NCI-H187 (cell line): ENCODE data around the gene KLK13.
A peak's percentile ranks its signal among the peaks of the same experiment; 100 is the strongest.

Source experiments
- DNase-seq, 2 experiments: peaks; one replicate each; lab custom pipeline; 2025; lab: John Stamatoyannopoulos, UW

KLK13 gene

GRCh38 chr19:51019544-51019925, 45.4 kb downstream of the KLK13 start, which contains the start of gene KLK10:
Gene KLK10 (minus strand): TSS chr19:51019709. CDS start chr19:51019130, 579 bp downstream.
- no peak for DNase-seq

DNA sequence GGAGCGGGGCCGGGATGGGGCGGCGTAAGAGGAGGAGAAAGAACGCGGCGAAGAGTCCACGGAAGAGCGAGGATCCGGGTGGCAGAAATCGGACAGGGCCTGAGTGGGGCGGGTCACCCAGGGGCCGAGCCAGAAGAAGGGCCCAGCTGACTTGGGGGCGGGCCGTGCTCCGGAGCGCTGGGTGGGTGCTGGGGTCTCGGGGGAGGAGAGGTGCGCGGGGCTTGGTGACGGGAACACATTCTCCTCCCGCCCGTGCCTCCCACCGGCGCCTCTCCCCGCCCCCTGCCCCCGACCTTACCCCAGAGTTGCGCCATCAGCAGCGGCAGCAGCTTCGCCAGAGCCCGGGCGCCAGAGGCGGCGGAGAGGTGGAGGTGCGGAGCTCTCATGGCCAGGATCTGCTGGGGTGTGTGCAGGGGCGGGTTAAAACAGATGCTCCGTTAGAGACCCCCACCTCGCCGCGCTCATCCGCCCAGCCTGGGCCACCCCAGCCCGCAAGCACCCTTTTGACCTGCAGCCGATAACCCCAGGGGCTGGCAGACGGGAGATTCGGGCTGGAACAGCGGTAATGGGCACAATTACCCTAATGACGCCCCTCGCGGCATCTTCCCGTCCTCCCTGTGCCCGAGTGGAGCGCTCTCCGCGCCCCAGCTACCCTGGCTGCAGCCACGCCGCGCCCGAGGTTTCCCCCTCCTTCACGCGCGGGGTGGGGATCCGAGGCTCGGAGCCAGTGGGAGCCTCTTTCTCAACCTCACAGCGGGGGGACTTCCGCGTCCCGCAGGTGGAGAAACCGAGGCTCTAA, 45.9 kb downstream of the KLK13 start:
- no peak for DNase-seq

- DNase-seq, result peak; percentile 47 to 69
Measured at GRCh38 chr19:51016798-51017683, 47.9 kb downstream of the KLK13 start.

DNA sequence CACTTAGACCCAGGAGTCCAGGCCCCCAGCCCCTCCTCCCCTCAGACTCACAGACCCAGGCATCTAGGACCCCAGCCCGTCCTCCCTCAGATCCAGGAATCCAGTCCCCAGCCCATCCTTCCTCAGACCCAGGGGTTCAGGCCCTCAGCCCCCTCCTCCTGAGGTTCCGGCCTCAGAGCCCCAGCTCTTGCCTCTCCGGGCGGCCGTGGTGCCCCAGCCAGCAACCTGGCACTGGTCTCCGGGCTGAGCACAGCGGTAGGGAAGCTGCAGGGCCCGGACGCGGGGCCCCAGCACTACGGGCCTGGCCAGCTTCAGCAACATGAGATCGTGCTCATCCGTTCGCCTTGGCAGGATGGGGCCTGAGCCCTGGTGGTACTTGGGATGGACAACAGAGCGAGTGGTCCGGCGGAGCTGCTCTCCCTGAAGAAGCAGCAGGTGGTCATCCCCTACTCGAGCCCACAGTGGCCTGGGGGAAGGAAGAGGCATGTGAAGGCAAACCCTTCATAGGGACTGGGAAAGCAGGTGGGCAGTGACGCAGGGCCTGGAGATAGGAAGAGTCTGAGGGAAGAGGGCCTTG, 49.1 kb downstream of the KLK13 start:
- DNase-seq, result no peak

- no peak for DNase-seq
Measured at GRCh38 chr19:51014242-51014641, 50.6 kb downstream of the KLK13 start.

DNA sequence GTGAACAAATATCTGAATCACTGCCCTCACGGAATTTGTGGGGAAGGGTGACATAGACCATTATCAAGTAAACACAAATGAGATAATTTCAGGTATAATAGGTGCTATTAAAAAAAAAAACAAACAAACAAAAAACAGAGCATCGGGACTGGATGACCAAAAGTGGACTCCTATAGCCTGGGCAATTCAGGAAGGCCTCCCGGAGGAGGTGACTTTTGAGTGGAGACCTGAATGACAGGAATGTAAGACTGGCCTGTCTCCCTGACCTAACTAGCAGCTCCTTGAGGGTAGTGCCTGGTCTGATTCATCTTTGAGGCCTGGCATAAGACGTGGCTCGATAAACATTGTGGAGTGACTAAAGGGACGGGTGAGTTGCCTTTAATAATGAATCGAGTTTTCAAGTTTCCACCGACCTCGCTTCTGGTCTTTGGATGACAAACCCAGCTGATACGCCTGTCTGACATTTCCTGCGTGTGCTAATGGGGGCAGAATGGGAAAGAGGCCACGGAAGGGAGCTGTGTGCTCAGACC, 52.2 kb downstream of the KLK13 start:
- no peak for DNase-seq

DNA sequence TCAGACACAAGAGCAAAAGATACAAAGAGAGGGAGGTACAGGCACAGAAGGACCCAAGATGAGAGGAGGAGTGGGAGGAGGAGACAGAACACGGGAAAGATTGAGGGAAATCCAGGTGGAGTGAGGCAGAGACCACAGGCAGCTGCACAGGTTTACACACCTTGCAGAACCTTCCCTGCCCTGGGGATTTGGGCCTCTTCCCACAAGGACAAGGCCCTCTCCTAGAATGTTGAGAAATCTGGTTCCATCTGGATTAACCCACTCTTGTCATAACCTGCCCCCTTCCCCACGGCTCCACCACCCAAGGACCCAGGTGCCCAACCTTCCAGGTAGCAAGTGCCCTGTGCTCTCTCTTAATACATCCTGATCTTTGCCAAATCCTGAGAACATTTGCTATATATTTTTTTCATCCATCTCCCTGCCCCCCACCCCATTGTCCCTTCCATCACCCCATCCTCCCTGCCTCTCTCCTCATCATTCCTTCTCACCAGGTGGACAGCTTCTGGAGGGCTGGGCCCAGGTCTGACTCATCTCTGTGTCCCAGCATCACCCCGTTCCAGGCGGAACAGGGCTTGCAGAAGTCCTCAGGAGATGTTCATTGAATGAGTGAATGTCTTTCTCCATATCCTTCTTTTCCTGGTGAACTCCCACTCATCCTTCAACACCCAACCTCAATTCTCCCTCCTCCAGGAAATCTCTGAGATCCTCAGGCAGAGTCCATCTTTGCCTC, 54.7 kb downstream of the KLK13 start:
- no peak for DNase-seq

GRCh38 chr19:51009061-51009891, 55.6 kb downstream of the KLK13 start:
- no peak for DNase-seq

- no peak for DNase-seq
Measured at GRCh38 chr19:51007488-51007887, 57.4 kb downstream of the KLK13 start.

DNA sequence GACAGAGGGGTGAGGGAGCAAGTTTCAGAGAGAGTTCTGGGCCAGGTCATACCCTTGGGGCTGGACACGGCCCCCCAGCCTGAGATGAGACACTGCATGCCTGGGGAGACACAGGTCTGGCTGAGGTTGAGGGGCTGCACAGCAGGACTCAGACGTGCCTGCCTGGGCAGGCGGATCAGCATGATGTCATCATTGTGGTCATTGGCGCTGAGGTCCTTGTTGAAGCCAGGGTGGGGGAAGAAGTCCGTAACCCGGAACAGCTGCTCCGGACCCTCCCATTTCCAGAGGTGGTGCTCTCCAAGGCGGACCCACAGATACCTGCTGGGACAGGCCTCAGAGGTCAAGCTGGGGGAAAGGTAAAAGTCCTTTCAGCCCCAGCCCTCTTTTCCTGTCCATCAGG, 58.5 kb downstream of the KLK13 start:
- no peak for DNase-seq
